GM12873 (cell line): Measurements from ENCODE around the gene ATP6V0A4.

ENCODE experiments used
- TF ChIP-seq, protein P1 (sequence below): IDR thresholded peaks from 2 replicates; pipeline ENCODE4 v1.5.1; 2012; ENCODE audit warnings: low read depth, mild to moderate bottlenecking, moderate library complexity, low read length, control low read depth; ENCODE audit not compliant: insufficient read depth; ENCODE audit errors: missing control alignments

Gene ATP6V0A4

GRCh38 chr7:138801256-138801655 is 3.3 kb upstream of the ATP6V0A4 start:
- TF ChIP-seq, protein P1, sequence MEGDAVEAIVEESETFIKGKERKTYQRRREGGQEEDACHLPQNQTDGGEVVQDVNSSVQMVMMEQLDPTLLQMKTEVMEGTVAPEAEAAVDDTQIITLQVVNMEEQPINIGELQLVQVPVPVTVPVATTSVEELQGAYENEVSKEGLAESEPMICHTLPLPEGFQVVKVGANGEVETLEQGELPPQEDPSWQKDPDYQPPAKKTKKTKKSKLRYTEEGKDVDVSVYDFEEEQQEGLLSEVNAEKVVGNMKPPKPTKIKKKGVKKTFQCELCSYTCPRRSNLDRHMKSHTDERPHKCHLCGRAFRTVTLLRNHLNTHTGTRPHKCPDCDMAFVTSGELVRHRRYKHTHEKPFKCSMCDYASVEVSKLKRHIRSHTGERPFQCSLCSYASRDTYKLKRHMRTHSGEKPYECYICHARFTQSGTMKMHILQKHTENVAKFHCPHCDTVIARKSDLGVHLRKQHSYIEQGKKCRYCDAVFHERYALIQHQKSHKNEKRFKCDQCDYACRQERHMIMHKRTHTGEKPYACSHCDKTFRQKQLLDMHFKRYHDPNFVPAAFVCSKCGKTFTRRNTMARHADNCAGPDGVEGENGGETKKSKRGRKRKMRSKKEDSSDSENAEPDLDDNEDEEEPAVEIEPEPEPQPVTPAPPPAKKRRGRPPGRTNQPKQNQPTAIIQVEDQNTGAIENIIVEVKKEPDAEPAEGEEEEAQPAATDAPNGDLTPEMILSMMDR = no peak

GRCh38 chr7:138799336-138800000 is 1.5 kb upstream of the ATP6V0A4 start:
- TF ChIP-seq, protein P1 = no peak

- TF ChIP-seq, protein P1 = no peak
Measured at GRCh38 chr7:138798836-138799235, 840 bp upstream of the ATP6V0A4 start.

GRCh38 chr7:138796038-138796615 is 1.9 kb downstream of the ATP6V0A4 start:
- TF ChIP-seq, protein P1 = no peak

GRCh38 chr7:138785587-138786437 is 12.2 kb downstream of the ATP6V0A4 start:
- TF ChIP-seq, protein P1 = no peak

GRCh38 chr7:138784692-138785091 is 13.3 kb downstream of the ATP6V0A4 start:
- TF ChIP-seq, protein P1 = no peak

- TF ChIP-seq, protein P1 = no peak
Measured at GRCh38 chr7:138781004-138781403, 17.0 kb downstream of the ATP6V0A4 start.
